NCI-H774 (cell line): ENCODE results near the gene RBM5.

ENCODE experiments used
- DNase-seq: peaks from one replicate; lab custom pipeline; 2025; lab: John Stamatoyannopoulos, UW

Gene RBM5

DNA sequence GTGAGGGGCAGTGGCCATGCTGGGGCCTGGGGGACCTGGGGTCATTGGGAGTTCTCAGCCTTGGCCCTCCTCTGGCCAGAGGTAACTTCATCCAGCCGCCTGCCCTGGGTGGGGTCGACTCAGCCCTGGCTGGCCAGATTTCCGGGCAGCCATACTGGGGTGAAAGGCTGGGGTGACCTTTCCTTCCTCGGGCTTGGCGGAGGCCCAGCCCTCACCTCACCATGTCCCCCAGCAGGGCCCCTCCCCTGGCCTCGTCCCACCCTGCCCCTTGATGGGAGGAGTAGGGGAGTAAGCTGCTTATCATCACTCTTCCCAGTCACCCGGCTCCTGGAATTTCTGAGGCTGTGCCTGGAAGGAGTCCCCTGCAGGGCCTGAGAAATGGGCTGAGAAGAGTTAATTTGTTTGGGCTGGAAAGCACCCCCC, 71.9 kb downstream of the RBM5 start:
- no peak for DNase-seq

DNA sequence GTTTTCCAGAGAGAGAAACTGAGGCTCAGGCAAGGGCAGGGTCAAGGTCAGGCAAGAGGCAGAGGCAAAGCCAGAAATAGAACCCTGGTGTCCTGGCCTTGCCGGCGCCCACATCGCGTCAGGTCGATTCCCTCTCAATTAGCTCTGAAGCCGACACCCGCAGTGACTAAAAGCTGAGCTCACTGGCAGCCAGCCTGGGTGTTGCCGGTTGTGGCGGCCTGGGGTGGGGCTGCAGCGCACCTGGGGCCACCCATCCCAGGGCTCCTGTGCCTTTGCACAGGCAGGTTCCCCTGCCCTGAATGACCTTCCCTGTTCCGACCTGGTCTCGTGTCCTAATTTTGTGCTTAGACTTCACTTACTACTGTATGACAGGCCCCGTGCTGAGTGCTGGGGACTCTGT, 72.6 kb downstream of the RBM5 start:
- no peak for DNase-seq

DNA sequence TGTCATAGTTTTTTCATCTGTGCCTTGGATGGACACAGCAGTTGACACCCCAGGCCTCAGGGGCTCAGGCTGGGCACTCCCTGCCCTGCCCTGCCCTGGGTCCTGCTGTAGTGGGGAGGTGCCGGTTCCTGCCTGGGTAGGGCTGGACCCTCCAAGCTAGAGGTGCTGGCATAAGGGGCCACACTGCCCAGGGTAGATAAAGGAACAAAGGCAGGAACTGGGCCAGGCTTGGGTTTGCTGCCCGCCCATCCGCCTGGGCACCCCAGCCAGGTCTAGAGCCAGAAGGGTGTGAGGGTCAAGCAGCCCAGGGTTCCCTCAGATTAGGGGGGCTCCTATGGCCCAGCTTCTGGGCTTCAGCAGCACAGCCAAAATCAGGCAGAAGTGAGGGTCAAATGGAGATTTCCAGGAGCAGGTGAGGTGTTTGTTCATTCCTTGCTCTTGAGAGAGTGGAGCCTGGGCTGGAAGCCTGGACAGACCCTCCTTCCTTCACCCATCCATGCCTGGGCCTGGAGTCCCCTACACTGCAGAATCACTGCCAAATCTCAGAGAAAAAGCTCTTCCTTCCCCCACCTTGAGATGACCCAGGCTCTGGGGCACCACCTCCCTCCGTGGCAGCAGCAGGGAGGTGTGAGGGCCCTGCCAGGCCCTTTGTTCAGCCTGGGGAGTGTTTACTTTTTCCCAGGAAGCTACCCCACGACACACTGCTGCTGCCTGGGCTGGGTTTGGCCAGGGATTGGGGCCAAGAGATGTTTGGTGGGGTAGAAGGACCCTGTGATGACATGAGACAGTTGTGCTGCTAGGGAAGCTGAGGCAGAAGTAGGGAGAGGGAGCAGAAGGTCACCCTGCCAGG, 73.5 kb downstream of the RBM5 start:
- DNase-seq: no peak

DNA sequence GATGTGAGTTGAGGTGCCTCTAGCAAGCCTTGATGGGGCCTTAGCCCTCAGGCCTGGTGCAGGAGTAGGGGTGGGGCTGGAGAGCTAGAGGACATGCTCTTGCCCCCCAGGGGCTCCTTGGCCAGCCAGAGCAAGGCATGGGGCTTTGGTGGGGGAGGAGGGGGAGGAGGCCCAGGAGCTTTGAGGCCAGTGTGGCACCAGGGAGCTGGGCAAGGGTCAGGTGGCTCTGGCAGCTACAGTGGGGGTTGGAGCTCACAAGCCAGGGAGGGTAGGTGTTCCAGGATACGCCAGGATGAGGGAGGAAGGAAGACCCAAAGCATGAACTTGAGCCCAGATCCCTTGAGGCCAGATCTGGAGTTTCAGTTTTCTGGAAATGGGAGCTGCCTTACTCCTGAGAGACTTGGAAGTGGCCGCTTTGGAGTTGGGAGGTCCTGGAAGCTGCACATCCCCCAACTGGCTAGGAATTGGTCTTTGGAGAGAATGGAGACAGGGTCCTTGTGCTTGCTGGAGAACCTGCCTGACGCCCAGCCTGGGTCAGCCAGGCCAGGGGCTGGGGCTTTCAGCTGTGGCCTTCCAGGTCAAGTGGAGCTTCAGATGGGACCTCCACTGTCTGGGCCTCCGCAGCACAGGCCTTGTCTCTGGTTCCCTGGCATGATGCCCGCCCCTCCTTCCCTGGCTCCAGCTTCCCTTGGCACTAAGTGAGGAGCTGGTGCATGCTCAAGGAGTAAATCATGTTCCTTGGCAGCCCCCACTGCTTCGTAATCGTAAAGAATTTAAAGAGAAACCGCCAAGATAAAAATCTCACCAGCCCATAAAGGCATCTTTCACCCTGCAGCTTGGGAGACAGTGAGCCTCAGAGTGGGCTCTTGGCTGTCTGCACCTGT, 75.1 kb downstream of the RBM5 start:
- DNase-seq: no peak

DNA sequence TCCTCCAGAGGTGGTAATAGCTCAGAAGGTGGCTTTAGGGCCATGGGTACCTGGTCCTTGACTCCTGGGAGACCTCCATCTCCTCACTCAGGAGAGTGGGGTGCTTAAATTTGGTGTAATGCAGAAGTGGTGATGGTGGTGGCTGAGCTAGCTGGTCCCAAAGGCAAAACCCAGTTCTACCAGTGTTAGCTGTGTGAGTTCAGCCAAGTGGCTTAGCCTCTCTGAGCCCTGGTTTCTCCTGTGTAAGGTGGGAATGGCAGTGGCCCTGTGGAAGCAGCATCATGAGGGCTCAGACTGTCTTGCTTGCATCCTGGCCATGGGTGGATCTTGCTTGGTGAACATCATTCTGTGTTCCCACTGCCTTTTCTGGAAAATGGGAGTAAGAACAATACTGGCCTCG, 75.8 kb downstream of the RBM5 start:
- DNase-seq: no peak

DNA sequence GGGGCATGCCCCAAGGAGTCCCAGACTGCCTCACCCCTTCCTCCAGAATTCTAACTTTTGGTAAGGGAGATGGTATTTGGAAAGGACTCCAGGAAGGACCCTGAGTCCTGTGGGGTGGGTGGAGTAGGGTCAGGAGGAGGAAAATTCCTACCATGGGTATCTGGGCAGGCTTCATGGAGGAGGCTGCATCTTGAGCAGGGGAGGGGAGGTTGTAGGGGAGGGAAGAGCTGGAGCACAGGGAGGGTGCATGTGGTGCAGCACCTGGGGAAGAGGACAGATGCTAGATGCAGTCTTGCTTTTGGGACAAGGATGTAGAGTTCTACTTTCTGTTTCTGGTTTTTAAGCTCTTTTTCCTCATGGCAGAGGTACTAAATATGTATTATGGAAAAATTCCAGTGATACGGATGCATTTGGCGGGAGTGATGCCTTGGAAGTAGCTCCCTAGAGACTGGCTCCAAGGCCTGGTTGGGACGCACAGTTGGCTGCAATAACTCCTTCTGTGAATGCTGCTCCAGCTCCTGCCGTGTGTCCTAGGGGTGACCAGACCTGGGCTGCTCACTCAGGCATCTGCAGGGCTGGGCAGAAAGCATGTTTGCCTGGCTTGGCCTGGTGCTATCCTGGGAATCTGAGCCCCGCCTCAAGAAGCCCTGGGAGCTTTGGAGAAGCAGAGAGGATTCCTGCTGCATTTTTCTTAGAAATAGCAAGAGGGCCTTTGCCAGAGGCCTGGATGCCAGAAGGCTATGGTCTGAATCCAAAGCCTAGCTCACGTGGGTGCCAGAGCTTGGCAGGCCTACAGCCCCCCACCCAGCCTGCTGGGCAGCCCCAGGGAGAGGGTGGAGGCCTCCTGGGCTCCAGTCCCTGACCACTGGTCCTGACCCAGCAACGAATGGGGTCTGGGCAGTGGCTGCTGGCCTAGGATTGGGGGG, 76.5 kb downstream of the RBM5 start:
- no peak for DNase-seq

DNA sequence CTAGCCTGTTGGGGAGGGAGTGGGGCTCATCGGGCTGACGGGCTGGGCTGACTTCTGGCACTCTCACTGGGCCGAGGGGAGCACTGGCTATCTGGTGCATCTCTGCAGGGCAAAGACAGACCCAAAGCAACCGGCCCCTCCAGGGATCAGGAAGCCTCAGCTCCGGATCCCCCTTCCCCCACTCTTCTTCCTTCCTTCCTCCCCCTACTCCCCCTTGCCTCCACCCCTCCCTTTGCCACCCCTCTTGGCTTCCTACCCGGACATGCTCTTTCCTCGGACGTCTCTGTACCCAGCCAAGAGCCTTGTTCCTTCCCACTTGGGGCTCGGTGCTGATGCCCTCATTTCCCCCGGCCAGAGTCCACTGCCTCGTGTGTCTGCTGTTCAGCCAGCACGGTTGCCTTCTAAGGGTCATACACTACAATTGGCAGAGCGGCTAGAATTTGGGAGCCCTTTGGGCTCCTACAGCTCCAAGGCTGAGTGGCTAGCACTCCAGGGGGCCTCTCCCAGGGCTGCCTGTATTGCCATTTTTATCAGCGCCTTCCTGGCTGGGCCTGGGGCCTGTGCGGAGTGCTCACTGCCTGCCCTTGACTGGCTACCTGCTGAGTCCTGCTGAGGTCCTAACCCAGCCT, 77.3 kb downstream of the RBM5 start:
- no peak for DNase-seq

DNA sequence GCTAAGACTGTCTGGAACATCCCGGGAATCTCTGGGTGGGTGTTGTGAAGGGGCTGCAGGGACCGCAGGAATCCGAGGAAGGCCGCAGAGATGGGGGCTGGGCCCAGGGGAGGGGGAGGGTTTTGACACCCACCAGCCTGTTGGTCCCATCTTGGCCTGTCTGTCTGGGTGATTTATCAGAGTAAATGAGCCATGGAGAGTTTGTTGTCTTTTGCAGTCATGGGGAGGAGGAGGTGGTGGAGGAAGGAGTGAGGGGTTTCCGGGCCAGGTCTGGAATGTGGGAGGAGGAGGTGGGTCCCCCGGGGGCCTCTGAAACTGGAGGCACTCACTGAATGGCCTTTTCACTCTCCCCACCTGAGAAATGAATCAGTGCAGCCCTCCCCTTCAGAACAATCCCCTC, 77.9 kb downstream of the RBM5 start:
- no peak for DNase-seq

DNA sequence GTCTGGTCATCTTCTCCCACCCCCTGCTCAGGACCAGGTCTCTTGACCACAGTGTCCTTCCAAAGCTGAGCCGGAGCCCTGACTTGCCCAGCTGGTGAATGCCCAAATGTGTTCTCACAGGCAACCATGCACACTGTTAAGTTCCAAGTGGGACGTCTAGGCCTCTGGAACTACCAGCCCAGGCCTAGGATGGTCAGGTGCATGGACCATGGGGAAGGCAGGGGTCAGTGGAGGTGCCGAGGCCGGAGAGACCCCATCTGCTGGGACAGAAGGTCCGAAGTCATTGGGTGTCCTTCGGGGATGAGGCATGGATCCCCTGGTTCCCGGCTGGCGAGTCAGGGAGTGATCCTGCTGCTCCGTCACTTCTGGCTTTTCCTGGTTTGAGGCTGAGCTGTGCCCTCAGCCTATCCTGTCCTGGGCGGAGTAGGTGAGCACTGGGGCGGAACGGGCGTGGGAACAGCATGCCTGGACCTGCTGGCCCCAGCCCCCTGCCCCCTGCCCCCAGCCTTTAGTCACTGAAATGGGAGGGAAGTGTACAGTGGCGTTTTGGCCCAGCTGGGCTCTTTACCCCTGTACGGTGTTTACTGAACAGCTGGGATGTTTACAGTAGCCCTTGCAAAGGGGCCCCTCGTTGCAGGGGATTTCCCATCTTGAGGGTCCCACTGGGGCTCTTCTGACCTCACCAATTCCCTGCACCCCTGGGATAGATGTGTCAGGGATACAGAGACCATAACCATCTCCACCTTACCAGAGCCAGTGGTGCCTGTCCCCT, 78.5 kb downstream of the RBM5 start:
- no peak for DNase-seq

DNA sequence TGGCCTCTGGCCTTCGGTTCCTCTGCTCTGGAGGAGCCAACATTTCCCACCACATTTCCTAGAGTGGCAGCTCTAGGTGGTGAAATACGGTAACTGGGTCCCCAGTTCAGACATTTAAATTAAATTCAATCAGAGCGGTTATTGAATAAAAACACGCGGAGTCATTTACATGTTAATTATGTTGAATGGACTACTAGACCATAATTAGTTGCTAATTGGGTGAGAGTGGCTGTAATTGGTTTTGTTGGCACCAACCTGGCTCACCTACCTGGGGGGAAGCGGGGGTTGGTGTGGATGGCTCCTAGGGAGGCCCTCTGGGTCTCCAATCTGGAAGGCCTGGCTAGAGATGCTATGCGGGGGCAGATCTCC, 79.1 kb downstream of the RBM5 start:
- no peak for DNase-seq

DNA sequence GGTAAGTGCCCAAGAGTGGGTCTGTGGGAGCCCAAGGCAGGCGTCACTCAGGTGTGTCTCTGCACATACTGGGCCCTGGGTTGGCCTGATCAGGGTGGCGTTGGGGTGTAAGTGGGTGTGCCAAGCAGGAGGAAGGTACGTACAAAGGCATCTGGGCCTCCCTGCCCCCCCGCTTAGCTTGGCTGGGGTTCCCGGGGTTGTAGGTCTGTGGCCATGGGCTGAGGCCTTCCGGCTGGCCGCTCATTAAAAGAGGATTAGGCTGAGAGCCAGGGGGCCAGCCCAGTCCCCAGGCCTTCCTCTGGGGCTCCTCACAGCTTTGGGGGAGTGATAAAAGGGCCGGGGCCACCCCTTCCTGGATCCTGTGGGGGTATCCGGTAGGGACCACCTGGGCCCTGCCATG, 79.7 kb downstream of the RBM5 start:
- no peak for DNase-seq
